Measurements from ENCODE around the gene UBE3C. TPM values are rescaled to one million over a fixed set of nuclear protein-coding genes. Genes with fewer than 3 reads are reported as not detected.
"Not testable (repeated sequence)": the region's sequence is repeated elsewhere in the genome, so short reads cannot be mapped to it uniquely, and the experiment has no call there.

The UBE3C gene
- total RNA-seq, 1 donor from 2014 or later: 108 TPM

GRCh38 chr7:157239571-157240270 lies 101.0 kb downstream of the UBE3C start:
- DNase-seq: no peak

GRCh38 chr7:157241631-157242030 lies 102.9 kb downstream of the UBE3C start:
- no peak for DNase-seq

- no peak for DNase-seq
These were observed 106.0 kb downstream of the UBE3C start for GRCh38 chr7:157244516-157245294.

- DNase-seq: no peak
These were observed 107.3 kb downstream of the UBE3C start for GRCh38 chr7:157246052-157246451.

- DNase-seq: no peak
These were observed 109.9 kb downstream of the UBE3C start for GRCh38 chr7:157248659-157249058.

GRCh38 chr7:157250605-157251228 lies 112.0 kb downstream of the UBE3C start:
- no peak for DNase-seq

GRCh38 chr7:157251817-157252216 lies 113.1 kb downstream of the UBE3C start:
- not testable (repeated sequence) for DNase-seq

GRCh38 chr7:157253850-157254249 lies 115.1 kb downstream of the UBE3C start:
- DNase-seq: peak; percentile 44

- DNase-seq: not testable (repeated sequence)
These were observed 116.1 kb downstream of the UBE3C start for GRCh38 chr7:157254781-157255180.

- no peak for DNase-seq
These were observed 116.5 kb downstream of the UBE3C start for GRCh38 chr7:157255201-157255606.

GRCh38 chr7:157263156-157263555 lies 124.4 kb downstream of the UBE3C start:
- no peak for DNase-seq

- DNase-seq: no peak
These were observed 126.3 kb downstream of the UBE3C start for GRCh38 chr7:157265051-157265450.

- DNase-seq: no peak
These were observed 127.5 kb downstream of the UBE3C start for GRCh38 chr7:157266272-157266671.

- DNase-seq: no peak
These were observed 128.8 kb downstream of the UBE3C start for GRCh38 chr7:157267516-157267915.

GRCh38 chr7:157267956-157268355 lies 129.2 kb downstream of the UBE3C start:
- no peak for DNase-seq

GRCh38 chr7:157268540-157268939 lies 129.8 kb downstream of the UBE3C start:
- DNase-seq: no peak

GRCh38 chr7:157269341-157270059 lies 130.8 kb downstream of the UBE3C start:
- no peak for DNase-seq

GRCh38 chr7:157270060-157270444 lies 131.3 kb downstream of the UBE3C start:
- DNase-seq: no peak

GRCh38 chr7:157271315-157271990 lies 132.7 kb downstream of the UBE3C start:
- no peak for DNase-seq

GRCh38 chr7:157271991-157272324 lies 133.2 kb downstream of the UBE3C start:
- DNase-seq: no peak

GRCh38 chr7:157272351-157273207 lies 133.9 kb downstream of the UBE3C start:
- DNase-seq: no peak

Data from occipital lobe (tissue), 2 donors.